Limb (tissue), 2 donors: ENCODE data around the gene ANKLE1.

Experiments used
- DNase-seq, 2 donors: peaks; one replicate each; pipeline ENCODE4 v3.0.0-alpha.2; 2016; ENCODE audit errors: extremely low spot score in 2 of 2

ANKLE1 gene

DNA sequence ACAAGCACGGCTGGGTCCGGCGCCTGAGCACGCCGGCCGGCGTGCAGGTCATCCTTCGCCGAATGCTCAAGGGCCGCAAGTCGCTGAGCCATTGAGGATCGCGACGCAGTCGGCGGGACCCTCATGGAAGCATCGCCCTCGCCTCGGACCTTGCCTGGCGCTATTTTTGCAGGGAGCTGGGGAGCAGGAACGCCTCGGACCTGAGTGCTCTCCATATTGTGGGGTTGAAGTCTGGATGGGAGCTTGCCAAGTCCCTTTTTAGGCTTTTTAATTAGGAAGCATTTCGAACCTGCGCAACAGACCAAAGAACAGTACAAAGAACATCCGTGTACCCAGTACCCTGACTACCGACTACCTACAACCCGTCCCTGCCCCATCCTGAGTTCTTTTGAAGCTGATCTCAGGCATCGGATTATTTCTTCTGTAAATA lies 24.6 kb downstream of the ANKLE1 start:
- DNase-seq = no peak

DNA sequence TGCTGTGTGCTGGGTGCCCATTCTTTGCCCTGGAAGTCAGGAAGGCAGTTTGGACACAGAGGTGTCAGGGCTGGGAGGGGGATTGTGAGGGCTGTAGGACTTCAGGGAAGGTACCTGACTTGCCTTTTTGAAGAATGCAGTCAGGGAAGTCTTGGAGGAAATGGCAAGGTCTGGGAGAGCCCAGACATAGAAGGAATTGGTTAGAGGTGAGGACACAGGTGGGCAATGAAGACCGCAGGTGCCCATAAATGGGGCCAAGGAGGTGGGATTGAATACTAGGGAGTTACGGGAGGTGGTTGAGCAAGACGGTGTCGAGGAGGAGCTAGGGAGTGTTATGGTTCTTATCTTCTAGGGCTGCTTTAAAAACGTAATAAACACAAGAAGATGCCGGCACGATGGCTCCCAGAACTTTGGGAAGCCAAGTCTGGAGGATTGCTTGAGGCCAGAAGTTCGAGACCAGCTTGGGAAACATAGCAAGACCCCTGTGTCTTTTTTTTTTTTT lies 26.2 kb downstream of the ANKLE1 start:
- DNase-seq = no peak

DNA sequence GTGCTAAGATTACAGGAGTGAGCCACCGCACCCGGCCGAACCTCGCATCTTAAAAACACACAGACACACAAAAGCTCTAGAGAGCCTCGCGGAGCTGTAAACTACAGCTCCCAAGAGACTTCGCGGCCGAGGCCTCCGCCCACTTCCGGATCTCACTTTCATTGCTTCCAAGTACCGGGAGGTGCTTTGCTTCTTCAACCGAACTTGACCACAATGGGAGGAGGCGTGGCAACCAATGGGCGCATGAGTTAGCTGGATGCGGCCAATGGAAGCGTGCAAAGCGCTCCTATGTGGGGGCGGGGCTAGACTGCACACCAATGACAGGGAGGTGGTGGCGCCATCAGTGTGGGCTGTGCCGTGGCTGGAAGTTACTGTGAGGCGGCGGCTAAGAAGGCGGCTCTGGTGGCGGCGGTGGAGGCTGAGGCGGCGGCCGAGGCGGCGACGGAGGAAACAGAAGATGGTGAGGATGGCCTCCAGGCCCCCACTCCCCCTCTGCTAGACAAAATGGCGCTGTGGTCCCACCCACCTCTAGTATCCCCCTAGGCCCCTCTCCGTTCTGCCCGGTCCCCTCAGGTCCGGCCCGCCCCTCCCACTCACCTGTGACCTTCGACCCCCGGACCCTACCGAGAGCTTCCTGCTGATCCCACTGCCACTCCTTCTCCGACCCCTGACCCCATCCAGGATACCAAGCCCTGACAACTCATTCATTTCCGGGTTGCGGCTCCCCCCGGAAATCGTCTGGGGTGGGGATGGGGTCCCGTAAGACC lies 27.7 kb downstream of the ANKLE1 start, which contains the start of gene DDA1:
TSS of gene DDA1 (plus strand) at position 366 of the 767 bp plus-strand sequence. CDS start at position 458, 92 bp downstream.
- DNase-seq = peak; percentile 97 to 100

DNA sequence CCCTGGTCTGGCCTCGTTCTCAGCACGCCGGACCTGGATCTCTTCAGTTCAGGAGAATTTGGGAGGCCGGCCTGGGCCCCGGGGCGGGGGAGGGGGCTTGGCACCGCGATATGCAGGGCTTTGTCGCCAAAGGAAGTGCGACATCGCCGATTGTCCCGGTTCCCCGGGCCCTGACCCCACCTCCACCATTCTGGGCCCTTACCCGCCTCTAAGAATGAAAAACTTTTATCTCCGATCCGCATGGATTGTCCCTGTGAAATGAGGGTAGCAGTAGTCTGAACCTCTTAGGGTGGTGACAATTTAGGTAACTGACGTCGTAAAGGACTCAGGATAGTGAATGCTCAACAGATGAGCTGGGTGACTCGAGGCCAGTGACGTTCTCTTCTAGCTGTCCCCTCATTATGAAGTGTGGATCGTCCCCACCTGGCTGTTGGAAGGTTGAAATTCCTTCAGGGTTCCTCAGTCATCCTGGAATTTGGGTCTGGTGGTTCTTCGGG lies 28.3 kb downstream of the ANKLE1 start:
- DNase-seq = no peak

DNA sequence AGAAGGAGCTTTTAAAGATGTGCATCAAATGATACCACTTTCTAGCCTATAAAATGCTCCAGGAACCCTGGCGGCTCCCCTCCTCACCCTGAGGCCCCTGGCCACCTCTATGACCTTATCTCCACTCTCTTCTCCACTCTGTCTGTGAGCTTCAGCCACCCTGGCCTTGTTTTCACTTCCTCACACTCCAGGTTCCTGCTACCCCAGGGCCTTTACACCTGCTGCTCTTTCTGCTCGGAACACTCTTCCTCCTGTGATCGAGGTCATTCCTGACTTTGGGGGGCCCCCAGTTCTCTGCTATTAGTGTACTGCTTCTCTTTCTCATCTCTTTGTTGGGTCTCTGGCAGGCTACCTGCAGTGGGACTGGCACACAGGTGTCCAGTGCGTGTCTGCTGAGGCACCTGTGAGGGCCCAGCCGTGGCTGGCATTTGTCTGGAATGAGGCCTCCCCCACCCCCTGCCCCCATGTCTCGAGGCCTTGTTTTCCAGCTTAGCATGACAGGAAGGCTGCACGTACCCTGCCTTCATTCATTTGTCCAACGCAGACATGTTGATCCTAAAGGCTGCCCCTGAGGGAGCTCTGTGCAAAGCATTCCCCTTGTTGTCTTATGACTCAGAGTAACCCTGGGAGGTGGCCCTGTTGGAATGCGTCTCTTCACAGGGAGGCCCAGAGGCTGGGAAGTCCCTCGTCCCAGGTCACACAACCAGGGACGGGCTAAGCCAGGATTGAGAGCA lies 29.9 kb downstream of the ANKLE1 start:
- DNase-seq = no peak

DNA sequence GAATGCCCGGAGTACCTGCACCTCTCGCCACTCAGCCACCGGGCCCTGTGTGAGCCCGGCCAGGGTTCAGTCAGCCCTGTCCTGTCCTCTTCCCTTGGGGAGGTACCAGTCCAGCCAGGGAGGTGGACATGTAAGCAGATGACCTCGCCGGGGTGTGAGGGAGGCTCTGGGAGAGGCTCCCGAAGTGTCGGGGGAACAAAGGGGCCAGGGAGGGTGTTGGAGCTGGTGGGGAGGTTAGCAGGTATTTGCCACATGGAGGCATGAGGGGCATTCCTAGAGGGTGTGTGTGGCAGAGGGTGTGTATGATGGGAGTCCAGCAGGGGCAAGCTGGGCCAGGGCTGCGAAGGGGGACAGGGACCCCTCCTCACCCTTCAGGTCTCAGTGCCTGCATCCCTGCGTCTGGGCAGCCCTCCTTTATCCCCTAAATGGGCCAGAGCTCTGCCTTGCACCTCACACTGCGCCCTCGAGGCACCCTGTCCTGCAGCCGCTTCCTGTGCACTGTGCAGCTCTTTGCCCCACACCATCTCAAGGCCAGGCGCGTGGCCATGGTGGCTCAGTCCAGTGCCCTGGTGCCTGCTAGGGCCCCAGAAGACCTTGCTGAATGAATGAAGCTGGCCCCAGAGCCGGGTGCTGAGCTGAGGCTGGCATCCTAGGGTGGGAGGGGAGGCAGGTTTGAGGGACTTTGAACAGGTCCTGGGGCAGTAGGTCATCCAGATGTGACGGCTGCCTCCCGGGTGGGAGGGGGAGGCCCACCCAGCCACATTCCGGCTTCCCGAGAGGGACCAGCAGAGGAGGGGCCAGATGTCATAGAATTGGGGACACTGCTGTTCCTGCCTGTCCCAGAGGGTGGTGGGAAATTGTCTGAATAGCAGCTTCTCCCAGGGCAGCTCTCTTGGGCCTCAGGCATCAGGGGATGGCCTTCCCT lies 30.8 kb downstream of the ANKLE1 start:
- DNase-seq = no peak

DNA sequence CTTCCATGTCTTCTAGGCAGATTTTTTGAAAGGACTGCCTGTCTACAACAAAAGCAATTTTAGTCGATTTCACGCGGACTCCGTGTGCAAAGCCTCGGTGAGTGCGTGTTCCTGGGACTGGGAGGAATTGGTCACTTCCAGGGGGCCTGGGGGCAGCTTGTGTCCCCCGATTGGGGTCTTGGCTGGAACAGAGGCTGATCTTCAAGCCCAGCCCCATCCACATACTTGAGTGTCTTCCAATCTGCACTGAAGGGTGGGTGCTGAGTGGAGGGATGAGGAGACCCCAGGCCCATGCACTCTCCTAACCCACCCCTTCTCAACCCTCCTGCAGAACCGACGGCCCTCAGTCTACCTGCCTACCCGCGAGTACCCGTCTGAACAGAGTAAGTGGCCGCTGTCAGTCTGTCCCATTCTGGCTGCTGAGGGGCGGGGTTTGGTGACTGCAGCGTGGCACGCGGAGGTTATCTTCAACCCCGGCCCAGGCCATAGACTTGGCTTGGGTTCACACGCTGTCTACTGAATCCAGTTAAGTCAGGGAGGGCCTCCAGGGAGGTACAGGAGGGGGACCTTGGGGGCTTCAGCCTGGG lies 32.4 kb downstream of the ANKLE1 start:
- DNase-seq = no peak

DNA sequence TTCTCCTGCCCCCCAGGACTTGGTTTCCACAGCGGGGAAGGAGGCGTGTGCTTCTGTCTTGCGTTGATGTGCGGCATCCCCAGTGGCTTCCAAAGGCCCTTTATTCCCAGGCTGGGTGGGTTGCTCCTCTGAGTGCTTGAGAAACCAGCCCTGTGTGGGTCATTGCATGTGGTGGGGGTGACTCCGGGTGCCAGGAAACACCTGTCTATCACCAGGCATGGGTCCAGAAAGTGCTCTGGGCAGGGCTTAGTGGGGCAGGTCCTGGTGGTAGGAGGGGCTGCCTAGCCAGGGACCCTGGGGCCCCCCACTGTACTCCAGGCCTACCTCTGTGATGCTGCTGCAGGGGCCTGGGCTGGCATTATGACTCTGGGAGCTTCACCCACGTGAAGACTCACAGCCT lies 37.3 kb downstream of the ANKLE1 start:
- no peak for DNase-seq

DNA sequence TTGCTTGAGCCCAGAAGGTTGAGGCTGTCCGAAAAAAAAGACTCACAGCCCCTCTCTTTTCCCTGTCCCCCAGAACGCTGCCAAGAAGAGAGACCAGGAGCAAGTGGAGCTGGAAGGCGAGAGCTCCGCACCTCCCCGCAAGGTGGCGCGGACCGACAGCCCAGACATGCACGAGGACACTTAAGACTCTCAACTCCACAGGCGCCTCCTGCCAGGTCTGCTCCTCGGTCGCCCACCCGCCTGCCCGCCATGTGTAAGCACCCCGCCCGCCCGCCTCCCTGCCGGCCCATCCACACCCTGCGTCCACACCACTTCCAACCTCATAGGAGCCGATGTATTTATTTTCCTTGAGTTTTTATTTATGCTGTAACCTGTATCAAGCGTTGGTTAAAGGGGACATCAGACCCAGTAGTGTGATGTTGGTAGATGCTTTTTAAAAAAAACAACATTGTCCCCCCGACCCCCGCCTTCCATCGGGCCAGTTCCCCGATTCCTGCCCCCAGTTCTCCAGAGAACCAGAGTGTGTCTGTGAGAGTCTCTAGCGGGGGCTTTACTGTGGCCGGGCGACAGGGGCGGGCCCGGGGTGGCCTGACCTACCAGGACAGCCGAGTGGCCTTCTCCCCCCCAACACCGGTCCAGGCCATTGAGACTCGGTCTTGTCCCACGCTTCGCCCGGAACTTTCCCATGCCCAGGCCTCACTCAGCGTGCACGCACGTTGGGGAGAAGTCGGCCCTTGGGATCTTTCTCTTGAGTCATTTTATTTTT lies 38.0 kb downstream of the ANKLE1 start:
- DNase-seq = no peak

DNA sequence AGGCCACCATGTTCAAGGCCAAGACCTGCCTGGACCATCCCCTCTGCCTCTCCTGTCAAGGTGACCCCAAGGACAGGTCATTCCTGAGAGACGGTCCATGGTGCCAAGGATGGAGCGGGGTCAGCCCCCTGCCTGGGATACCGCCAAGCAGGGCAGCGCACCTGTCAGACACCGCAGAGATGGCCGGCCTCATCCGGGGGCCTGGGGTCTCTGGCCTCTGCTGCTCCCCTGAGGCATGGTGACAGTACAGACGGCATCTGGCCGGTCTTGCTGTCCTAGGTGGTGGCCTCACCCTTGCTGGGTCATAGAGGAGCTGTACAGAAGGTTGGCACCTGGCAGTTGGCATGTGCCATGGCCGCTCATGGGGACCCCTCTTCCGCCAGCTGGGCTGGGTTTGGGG lies 38.7 kb downstream of the ANKLE1 start:
- no peak for DNase-seq

DNA sequence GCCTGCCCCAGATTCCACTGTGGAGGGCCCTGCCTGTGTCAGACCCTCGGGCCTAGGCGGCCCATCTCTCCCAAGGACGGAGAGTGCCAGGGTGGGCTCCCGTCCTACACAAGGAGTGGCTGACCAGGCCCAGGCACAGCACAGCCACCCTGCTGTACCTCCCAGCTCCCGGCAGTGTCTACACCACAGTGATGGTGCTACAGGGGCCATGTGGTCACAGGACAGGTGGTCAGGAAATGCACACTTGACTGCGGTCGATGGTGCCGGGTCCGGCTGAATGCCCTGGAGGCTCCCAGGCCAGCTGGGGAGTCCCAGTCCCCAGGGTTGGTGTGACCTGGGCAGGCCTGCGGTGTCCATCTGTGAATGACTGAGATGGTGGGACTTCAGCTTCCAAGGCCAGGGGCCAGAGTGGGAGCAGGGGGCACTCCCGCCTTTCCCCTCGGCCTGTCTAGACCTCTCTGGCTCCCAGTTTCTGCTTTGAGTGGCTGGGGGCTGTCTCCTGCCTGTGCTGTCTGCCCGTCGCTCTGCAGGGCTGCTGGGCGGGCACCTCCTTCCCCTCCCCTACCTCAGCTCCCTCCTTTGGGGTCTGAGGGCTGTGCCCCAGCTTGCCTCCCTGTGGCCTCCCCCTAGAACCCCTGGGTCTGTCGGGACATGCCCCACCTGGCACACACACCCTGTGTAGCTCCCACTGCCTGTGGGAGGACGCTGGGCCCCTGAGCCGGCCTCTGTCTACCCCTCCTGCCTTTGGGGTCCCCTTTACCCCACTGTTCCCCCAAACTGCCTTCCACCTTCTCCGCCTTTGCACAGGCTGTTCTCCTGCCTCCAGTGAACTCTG lies 40.2 kb downstream of the ANKLE1 start:
- no peak for DNase-seq

DNA sequence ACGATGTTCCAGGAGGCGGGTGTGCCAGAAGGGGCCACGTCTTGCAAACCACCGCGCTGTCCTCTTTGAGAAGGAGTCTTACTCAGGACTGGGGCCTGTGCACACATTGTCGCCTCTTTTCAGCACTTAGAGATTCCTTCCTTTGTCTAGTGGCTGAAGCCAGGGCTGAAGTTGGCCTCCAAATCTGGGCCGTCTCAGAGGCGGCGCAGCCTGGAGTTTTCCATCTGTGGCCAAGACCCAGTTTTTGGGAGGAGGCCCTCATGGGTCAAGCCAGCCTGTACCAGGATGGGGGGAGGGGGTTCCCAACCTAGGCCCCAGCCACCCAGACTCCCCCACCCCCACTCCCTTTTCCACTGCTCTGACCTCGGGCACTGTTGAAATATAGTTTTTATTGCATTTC lies 41.2 kb downstream of the ANKLE1 start:
- DNase-seq = no peak

DNA sequence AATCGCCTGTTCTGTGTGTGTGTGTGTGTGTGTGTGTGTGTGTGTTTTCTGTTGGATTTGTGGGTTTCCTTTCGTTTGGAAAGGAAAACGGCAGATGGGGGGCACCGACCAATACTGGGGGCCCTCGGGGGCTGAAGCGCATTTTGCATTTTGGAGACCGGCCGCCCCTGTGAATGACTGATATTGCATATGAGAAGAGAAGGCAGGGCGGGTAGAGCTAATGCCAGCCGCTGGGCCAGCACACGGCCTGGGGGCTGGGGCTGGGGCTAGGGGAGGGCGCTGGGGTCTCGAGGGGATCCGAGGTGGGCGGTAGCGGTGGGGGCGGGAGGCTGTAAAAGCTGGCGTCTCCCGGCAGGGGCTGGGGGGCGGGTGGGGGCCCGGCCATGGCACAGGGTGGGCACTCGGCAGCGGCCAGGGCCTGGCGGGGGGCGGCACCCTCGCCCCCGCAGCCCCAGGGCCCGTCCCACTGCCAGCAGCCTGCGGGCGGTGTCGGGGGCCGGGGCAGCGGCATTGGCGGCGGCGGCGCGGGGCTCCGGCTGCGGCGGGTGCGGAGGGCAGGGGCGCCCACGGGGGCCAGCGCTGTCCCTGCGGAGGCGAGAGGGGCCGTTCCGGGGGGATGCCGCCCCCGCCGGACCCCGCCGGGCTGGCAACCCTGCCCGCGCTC lies 41.7 kb downstream of the ANKLE1 start:
- DNase-seq = peak in 1 of 2 donors; percentile 41

DNA sequence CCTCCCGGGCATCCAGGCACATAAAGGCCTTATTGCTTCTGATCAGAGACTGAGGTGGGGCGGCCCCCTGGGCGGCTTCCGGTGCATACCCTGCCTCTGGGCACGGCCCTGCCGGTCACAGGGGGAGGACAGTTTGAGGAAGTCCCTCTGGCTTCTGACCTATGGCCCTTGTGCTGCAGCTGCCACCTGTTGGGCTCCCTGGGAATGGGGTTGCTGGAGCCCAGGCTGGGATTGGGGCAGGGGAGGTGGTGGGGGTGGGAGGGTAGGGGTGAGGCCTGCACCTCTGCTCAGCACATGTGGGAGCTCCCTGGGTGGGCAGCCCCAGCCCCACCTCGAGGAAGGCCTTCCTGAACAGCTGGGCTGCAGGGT lies 42.2 kb downstream of the ANKLE1 start:
- DNase-seq = no peak

DNA sequence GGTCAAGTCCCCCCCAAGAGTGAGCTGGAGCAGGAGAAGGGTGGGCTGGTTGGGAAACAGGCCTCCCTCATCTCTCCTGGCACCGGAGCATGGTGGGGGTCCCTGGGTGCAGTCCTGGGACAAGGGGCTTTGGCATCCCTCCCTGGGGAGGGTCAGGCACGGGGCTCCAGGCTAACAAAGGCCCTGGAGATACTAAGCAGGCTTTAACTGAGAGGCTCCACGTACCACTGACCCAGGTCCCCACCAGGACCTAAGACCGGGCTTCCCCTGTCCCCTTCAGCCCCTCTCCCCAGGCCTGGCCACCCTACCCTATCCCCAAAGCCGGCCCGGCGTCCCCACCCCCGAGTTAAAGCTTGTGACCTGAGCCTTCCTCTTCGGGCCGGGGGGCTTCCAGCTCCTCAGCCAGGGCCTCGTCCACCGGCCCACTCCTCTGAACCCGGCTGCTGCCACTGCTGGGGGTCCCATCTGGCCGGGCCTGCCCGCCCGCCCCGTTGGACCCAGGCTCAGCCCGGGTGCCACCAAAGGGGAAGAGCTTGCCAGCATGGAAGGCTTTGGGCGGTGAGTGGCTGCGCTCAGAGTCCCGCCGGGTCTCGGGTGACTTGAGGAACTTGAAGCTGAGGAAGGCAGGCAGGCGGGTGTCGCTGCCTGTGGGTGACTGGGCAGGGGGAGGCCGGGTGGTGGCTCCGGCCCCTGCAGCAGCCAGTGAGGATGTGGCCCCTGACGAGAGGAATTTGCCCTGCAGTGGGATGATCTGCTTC lies 42.8 kb downstream of the ANKLE1 start:
- DNase-seq = peak in 1 of 2 donors; percentile 31

DNA sequence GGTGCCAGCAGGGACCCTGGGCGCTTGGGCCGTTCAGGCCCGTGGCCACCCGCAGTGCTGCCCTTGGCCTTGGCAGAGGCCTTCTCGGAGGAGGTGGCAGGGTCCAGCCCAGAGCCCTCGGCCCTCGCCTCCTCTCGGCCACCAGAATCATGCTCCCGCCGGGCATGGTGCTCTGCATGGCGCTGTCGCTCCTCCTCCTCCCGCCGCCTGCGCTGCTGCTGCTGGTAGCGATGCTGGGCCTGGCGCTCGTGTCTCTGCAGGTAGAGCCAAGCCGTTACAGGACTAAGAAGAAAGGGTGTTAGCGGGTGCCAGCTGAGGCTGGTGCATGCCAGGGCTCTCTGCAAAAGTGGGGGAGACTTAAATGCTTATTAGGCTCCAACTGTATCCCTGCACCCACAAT lies 43.4 kb downstream of the ANKLE1 start:
- DNase-seq = peak in 1 of 2 donors; percentile 29

DNA sequence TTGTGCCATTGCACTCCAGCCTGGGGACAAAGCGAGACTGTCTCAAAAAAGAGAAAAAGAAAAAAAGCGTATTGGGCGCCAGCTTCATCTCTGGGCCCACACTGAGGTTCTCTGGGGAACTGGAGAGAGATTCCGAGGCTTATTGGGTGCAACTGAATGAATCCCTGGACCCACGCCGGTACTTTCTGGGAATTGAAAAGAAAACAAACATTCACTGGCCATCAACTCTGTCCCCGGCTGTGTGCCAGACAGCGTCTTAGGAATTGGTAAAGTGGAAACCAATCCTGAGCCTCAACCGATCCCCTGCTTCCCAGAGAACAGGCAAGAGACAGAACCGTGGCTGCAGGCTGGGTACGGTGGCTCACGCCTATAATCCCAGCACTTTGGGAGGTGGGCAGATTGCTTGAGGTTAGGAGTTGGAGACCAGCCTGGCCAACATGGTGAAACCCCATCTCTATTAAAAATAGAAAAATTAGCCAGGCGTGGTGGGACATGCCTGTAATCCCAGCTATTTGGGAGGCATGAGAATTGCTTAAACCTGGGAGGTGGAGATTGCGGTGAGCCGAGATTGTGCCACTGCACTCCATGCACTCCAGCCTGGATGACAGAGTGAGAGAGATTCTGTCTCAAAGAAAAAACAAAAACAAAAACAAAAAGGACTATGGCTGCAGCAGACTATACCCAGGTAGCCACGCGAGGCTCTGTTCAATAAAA lies 44.3 kb downstream of the ANKLE1 start:
- DNase-seq = no peak
